Effector CD8-positive, alpha-beta T cell (primary cell): ENCODE data around the gene KRT32.
"Not testable (repeated sequence)": the region's sequence is repeated elsewhere in the genome, so short reads cannot be mapped to it uniquely, and the experiment has no call there.

Experiments used
- DNase-seq: peaks from one replicate; lab custom pipeline; 2025; lab: John Stamatoyannopoulos, UW

KRT32 gene

DNA sequence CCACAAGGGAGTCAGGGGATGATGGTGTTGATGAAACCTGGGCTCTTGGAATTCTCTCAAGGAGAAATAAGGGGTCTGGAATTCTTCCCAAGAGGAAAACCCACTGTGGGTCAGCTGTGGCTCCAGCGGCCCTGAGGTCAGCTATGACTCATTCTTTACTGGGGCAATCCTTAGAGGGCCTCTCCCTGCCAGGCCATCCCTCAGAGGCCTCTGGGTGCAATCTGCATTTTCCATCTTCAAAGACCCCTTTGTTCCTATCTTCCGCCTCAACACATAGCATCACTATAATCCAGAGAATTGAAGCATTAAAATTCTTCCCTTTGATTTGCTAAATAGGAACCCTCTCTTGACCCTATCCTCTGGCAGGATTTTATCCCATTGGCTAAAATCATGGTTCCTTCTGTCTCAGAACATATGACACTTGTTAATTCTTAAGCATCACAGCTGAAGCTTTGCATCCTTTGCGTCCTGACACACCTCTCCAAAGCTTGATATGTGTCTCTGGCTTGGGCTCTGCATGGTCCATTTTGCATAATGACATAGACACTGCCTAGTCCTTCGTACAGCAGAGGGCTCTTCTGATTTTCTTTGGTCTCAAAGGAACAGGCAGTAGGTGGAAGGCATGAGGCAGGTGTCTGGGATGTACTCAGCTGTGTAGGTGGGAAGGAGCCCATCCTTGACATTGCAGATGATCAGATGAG, 38.4 kb downstream of the KRT32 start:
- DNase-seq: no peak

GRCh38 chr17:41424111-41424635, 43.0 kb downstream of the KRT32 start, which contains the start of gene KRT37:
Gene KRT37, minus strand, starts transcription at chr17:41424585. Its CDS starts 62 bp downstream, at chr17:41424523.
- no peak for DNase-seq

- not testable (repeated sequence) for DNase-seq
Measured at GRCh38 chr17:41422586-41422985, 44.6 kb downstream of the KRT32 start.

DNA sequence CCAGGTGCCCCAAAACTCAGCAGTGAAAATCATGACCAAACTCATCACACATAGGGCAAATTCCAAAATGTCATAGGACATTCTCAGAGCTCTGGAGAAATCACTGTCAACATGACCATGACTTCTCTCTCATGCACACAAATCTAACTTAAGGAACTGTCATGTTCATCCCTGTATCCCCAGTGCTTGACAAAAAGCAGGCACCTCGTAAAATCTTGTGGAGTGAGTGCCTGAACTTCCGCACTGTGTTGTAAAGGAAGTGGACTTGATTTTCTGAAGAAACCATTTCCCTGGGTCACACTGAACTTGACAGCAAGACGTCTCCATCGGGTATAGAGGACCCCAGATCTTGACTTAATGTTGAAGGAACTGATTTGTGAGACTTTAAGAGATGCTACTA, 45.6 kb downstream of the KRT32 start:
- no peak for DNase-seq

GRCh38 chr17:41421116-41421515, 46.1 kb downstream of the KRT32 start:
- DNase-seq: no peak

DNA sequence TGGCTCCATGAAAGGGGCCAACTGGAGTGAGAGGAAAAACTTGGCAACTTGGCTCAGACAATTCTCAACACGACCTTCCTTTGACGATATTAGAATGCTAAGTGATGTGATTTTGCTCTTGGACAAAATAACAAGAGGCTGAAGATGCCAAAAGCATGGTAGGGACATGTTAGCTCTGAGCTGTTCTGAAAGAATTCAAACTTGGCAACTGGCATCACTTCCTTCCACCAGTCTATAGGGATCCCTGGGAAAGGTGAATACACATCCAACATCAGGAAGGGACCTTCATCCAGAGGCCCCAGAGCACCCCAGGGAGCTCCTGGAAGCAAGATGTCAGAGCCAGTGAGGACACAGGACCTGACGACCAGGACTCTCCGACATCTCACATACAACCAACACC, 47.1 kb downstream of the KRT32 start:
- no peak for DNase-seq

- DNase-seq: no peak
Measured at GRCh38 chr17:41419716-41420115, 47.5 kb downstream of the KRT32 start.

- no peak for DNase-seq
Measured at GRCh38 chr17:41418116-41418860, 48.9 kb downstream of the KRT32 start.

- no peak for DNase-seq
Measured at GRCh38 chr17:41417576-41418015, 49.6 kb downstream of the KRT32 start.

DNA sequence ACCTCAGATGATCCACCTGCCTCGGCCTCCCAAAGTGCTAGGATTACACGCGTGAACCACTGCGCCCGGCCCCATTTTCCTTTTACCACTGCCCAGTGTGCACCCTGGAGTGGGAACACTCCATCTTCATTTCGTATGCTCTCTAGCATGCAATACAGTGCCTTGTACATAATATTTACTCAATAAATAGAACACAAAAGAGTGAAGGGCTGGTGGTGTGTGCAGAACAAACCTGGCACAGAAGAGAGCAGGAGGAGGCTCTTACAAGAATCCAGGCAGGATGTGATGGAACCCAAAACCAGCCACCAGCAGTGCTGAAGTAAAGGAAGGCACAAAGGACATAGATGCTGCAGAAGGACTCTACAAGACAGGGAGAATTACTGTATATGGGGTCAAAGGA, 50.1 kb downstream of the KRT32 start:
- no peak for DNase-seq

- DNase-seq: no peak
Measured at GRCh38 chr17:41416479-41416878, 50.7 kb downstream of the KRT32 start.

GRCh38 chr17:41415833-41416335, 51.3 kb downstream of the KRT32 start:
- DNase-seq: no peak

- no peak for DNase-seq
Measured at GRCh38 chr17:41415411-41415810, 51.8 kb downstream of the KRT32 start.

- DNase-seq: no peak
Measured at GRCh38 chr17:41413982-41414381, 53.2 kb downstream of the KRT32 start.

- no peak for DNase-seq
Measured at GRCh38 chr17:41413353-41413957, 53.7 kb downstream of the KRT32 start.

DNA sequence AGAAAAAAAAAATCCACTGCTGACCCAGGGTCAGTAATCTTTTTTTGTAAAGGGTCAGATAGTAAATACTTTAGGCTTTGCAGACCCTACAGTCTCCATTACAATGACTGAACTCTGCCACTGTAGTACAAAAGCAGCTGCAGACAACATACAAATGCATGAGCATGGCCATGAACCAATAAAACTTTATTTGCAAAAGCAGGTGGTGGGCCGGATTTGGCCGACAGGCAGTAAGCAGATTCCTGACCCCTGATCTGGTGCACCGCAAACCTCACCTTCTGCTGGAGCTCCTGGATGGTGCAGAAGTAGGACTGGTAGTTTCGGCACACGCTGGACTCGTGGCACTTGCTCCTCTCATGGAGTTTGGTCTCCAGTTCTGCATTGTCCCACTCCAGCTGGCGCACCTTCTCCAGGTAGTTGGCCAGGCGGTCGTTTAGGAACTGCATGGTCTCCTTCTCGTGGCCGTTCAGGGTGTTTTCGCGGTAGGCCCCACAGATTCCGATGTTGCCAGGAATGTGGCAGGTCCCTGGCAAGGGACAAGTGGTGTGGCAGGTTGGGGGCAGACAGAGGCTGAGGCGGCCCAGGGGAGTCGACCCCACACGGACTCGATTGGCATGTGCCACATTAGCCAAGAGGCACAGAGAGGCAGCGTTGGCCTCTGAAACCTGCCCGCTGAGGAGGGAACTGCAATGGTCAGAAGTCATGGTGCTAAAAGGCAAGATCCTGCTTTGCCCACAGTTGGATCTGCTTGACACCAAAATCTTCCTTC, 55.9 kb downstream of the KRT32 start:
- DNase-seq: no peak
